ENCODE results near the gene HPGD. TPM values are rescaled to one million over a fixed set of nuclear protein-coding genes. Genes with fewer than 3 reads are reported as not detected.
A peak's percentile ranks its signal among the peaks of the same experiment; 100 is the strongest.

Gene HPGD
- total RNA-seq, 4 donors from 2014 or later: 23.0 to 179 (median 45.4) TPM

DNA sequence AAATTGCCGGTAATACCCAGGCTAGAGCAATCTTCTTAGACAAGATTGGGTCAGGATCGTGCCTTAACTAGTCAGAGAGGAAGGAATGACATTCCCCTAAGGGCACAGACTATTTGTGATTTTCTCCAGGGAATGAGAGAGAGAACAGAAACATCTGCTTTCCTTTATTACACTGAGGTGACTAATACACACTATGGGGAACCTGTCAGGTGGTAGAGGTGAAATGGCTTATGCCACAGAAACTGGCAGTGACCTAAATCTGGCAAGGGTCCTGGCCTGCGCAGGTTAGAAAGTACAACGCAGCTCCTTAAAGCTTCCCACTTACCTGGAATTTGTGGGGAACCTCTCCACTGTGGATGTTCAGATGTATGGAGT lies 16.6 kb upstream of the HPGD start:
- no peaks in the 10 kb centered on the region for H3K27me3 ChIP-seq
- DNase-seq: no peak
- H3K4me1 ChIP-seq: peaks cover 0 to 31% (median 8%) of the 10 kb centered on the region in 3 donors
- TF ChIP-seq, protein P1, sequence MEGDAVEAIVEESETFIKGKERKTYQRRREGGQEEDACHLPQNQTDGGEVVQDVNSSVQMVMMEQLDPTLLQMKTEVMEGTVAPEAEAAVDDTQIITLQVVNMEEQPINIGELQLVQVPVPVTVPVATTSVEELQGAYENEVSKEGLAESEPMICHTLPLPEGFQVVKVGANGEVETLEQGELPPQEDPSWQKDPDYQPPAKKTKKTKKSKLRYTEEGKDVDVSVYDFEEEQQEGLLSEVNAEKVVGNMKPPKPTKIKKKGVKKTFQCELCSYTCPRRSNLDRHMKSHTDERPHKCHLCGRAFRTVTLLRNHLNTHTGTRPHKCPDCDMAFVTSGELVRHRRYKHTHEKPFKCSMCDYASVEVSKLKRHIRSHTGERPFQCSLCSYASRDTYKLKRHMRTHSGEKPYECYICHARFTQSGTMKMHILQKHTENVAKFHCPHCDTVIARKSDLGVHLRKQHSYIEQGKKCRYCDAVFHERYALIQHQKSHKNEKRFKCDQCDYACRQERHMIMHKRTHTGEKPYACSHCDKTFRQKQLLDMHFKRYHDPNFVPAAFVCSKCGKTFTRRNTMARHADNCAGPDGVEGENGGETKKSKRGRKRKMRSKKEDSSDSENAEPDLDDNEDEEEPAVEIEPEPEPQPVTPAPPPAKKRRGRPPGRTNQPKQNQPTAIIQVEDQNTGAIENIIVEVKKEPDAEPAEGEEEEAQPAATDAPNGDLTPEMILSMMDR (IDR thresholded peaks at IDR 0.05): no peak
- no peak for TF ChIP-seq POLR2A (IDR thresholded peaks at IDR 0.05)
- H3K27ac ChIP-seq: peak overlapping the region; percentile 36 to 71 (median 48)
- H3K9me3 ChIP-seq: no peaks in the 10 kb centered on the region
- 39 to 50% methylated on average over 4 of the region's 4 CpGs for WGBS, 2 donors
- intact Hi-C loops (cut with DNase I): no loop called here
- no peaks in the 10 kb centered on the region for H3K36me3 ChIP-seq
- H3K4me3 ChIP-seq: no peak overlapping the region

DNA sequence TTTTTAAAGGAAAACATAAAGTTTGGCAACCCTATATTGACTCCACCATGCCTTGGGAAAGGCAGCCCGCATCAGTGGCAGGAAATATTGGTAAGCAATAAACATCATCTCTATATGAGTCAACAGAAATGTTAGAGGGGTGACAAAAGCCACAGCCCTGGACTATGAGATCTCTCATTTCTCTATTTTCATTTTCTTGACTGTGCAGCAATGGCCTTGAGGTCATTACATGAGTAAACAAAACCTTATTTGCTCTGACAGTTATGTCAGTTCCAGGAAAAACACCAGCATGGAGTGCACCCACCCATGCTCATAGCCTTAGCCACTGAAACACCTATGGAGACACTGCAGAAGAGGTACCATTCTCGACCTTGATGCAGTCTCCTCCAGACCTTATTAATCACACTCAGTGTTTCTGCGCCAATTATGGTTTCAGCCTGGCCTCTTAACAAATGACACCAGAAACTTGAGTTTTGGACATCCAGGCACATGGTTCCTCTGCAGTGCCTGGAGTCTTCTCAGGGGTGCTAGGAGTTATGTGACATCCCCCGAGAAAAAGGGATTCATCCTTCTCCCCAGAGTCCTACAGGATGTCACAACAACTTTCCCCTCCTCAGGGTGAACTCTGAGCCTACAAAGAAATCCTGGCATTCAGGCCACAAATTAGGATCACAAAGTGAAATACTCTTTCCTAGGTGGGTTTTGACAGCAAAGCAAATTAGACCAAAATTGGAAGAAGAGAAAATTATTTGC lies 16.0 kb upstream of the HPGD start:
- intact Hi-C loops (cut with DNase I): no loop called here
- no peak for TF ChIP-seq POLR2A (IDR thresholded peaks at IDR 0.05)
- Histone ChIP-seq H3K36me3 (no peaks in the 10 kb centered on the region), H3K4me3 (no peak overlapping the region), H3K9me3 (no peaks in the 10 kb centered on the region), H3K27ac (peak overlapping the region in 3 of 4 donors; percentile 43 to 71 (median 54)), H3K4me1 (peaks cover 0 to 31% (median 8%) of the 10 kb centered on the region in 3 donors), H3K27me3 (no peaks in the 10 kb centered on the region)
- DNase-seq: no peak
- WGBS, 2 donors: 46 to 52% methylated on average over 3 to 4 of the region's 4 CpGs

DNA sequence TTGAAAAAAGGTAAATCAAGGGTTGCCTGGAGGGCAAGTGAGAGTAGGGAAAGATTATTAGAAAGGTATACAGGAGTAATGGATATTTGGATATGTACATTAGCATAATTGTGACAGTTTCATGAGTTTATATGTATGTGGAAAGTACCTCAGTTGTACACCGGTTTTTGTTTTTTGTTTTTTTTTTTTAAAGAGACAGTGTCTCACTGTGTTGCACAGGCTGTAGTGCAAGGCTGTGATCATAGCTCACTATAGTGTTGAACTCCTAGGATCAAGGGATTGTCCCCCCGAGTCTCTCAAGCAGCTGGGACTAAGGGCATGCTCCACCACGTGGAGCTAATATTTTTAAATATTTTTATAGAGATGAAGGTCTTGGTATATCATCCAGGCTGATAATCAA lies 15.3 kb upstream of the HPGD start:
- 40 to 54% methylated on average over 3 of the region's 3 CpGs for WGBS, 2 donors
- no peaks in the 10 kb centered on the region for H3K36me3 ChIP-seq
- no peaks in the 10 kb centered on the region for H3K9me3 ChIP-seq
- intact Hi-C loops (cut with DNase I): no loop called here
- no peak for TF ChIP-seq POLR2A (IDR thresholded peaks at IDR 0.05)
- TF ChIP-seq, protein P1 (IDR thresholded peaks at IDR 0.05): no peak
- DNase-seq: no peak
- no peak overlapping the region for H3K27ac ChIP-seq
- no peaks in the 10 kb centered on the region for H3K27me3 ChIP-seq
- peaks cover 0 to 31% (median 8%) of the 10 kb centered on the region in 3 donors for H3K4me1 ChIP-seq
- H3K4me3 ChIP-seq: no peak overlapping the region

DNA sequence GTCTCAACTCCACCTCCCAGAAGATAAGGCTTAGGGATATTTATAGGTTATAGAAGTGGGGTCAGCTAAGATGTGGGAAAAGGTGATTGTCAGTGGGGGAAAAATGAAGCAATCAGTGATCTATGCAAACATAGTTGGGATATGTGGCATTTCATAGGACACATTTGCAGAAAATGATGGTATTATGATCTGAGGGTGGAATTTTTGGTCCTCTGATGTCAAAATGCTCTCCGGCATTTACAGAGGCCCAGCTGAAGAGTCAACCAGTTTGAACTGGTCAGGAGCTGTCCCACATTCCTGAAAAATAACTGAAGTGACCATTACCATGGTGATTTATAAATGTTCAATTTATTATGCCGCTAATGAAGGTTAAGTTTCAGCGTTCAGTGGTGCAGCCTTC lies 12.2 kb upstream of the HPGD start:
- WGBS, 2 donors: 88 to 92% methylated on average over 3 of the region's 3 CpGs
- no peaks in the 10 kb centered on the region for H3K9me3 ChIP-seq
- TF ChIP-seq POLR2A (IDR thresholded peaks at IDR 0.05): no peak
- TF ChIP-seq, protein P1 (IDR thresholded peaks at IDR 0.05): no peak
- DNase-seq: no peak
- H3K4me1 ChIP-seq: peaks cover 0 to 22% (median 8%) of the 10 kb centered on the region in 3 donors
- intact Hi-C loops (cut with DNase I): no loop called here
- no peak overlapping the region for H3K4me3 ChIP-seq
- H3K27me3 ChIP-seq: no peaks in the 10 kb centered on the region
- no peak overlapping the region for H3K27ac ChIP-seq
- H3K36me3 ChIP-seq: no peaks in the 10 kb centered on the region

DNA sequence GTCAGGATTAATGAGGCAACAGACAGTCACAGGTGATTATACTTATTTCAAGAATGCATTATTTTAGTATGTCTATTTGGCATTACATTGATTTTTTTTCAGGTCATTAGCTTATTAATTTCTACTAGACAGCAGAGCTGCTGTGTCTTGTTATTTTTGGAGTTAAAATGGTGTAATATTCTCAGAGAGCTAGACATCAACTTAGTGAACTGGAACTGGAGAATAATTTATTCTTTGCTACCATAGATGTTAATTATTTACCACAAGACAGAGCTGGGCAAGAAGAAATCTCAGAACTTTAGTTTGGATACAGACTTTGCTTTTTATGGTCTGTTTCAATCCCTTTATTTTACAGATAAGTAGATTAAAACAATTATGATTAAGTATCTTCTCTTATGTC lies 10.2 kb upstream of the HPGD start:
- no peaks in the 10 kb centered on the region for H3K9me3 ChIP-seq
- no peaks in the 10 kb centered on the region for H3K36me3 ChIP-seq
- intact Hi-C loops (cut with DNase I): no loop called here
- TF ChIP-seq, protein P1 (IDR thresholded peaks at IDR 0.05): no peak
- TF ChIP-seq POLR2A (IDR thresholded peaks at IDR 0.05): no peak
- no peak for DNase-seq
- H3K27me3 ChIP-seq: no peaks in the 10 kb centered on the region
- H3K27ac ChIP-seq: no peak overlapping the region
- peaks cover 0 to 2% (median 0%) of the 10 kb centered on the region in 3 donors for H3K4me1 ChIP-seq
- H3K4me3 ChIP-seq: no peak overlapping the region

Measured in esophagus squamous epithelium (tissue), 5 donors.